Kidney epithelial cell (primary cell): ENCODE results near the gene DNASE2B. TPM values are rescaled to one million over a fixed set of nuclear protein-coding genes. Genes with fewer than 3 reads are reported as not detected.

ENCODE experiments used
- DNase-seq: peaks from one replicate; pipeline ENCODE4 v3.0.0-alpha.2; 2010; ENCODE audit warnings: low read depth
- H3K27me3 ChIP-seq: 2 replicates; pipeline ENCODE4 v1.6.0; 2011; ENCODE audit warnings: low read length; ENCODE audit not compliant: control insufficient read depth, insufficient read depth
- H3K36me3 ChIP-seq: 2 replicates; pipeline ENCODE4 v1.5.1; 2011; ENCODE audit warnings: low read length; ENCODE audit not compliant: control insufficient read depth, insufficient read depth
- H3K4me3 ChIP-seq: 2 replicates; pipeline ENCODE4 v1.5.1; 2011; ENCODE audit warnings: low read depth, mild to moderate bottlenecking, control low read depth, low read length
- total RNA-seq: library from RNA; depleted of rRNA; stranded (reverse); fragments of >200 nt; gene quantifications from 2 replicates; pipeline ENCODE4 v1.2.3, GENCODE V29; 2015
- TF ChIP-seq, protein P1 (sequence below): IDR thresholded peaks from 2 replicates; pipeline ENCODE4 v1.5.1; 2011; ENCODE audit warnings: mild to moderate bottlenecking, moderate library complexity, low read length, control low read depth, inconsistent platforms; ENCODE audit not compliant: insufficient read depth, poor library complexity, severe bottlenecking

DNASE2B gene
- total RNA-seq, 1 donor from 2014 or later, result not detected

DNA sequence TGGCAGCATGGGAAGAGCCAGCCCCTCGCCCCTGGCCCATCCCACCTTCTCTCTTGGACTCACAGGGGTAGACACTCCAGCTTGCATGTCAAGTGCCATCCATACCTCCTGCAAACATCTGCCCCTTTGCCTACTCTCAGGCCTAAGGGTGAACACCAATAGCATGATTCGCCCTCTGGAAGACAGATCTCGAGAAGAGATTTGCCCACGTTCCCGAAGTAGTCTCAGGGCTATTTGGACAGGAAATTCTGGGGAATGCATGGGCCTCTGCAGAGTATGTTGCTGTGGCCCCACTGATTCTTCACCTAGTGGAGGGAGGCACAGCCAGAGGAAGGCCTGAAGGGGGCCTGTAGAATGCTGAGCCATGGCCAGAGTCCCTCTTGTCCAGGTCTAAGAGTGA, 29.8 kb upstream of the DNASE2B start:
- Histone ChIP-seq H3K4me3 (no peak overlapping the region), H3K36me3 (no peaks in the 10 kb centered on the region), H3K27me3 (no peaks in the 10 kb centered on the region)
- TF ChIP-seq, protein P1, sequence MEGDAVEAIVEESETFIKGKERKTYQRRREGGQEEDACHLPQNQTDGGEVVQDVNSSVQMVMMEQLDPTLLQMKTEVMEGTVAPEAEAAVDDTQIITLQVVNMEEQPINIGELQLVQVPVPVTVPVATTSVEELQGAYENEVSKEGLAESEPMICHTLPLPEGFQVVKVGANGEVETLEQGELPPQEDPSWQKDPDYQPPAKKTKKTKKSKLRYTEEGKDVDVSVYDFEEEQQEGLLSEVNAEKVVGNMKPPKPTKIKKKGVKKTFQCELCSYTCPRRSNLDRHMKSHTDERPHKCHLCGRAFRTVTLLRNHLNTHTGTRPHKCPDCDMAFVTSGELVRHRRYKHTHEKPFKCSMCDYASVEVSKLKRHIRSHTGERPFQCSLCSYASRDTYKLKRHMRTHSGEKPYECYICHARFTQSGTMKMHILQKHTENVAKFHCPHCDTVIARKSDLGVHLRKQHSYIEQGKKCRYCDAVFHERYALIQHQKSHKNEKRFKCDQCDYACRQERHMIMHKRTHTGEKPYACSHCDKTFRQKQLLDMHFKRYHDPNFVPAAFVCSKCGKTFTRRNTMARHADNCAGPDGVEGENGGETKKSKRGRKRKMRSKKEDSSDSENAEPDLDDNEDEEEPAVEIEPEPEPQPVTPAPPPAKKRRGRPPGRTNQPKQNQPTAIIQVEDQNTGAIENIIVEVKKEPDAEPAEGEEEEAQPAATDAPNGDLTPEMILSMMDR, result no peak
- DNase-seq, result no peak

DNA sequence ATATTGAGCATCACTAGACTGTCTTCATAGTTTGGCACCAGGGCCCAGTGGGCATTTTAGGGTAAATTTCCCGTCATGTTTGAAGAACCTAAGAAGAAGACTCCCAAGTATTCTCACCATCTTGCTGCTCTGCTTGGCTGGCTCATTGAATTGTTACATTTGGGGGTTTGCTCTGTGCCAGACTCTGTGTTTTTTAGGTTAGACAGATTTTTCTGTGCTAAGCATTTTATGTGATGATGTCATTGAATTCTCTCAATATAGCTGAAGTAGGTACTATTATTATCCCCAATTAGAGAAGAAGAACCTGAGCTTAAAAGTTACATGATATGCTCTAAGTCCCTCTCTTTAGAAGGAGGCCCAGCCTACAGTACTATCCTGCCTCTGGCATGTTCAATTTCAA, 28.0 kb upstream of the DNASE2B start:
- TF ChIP-seq, protein P1, result no peak
- no peaks in the 10 kb centered on the region for H3K36me3 ChIP-seq

DNA sequence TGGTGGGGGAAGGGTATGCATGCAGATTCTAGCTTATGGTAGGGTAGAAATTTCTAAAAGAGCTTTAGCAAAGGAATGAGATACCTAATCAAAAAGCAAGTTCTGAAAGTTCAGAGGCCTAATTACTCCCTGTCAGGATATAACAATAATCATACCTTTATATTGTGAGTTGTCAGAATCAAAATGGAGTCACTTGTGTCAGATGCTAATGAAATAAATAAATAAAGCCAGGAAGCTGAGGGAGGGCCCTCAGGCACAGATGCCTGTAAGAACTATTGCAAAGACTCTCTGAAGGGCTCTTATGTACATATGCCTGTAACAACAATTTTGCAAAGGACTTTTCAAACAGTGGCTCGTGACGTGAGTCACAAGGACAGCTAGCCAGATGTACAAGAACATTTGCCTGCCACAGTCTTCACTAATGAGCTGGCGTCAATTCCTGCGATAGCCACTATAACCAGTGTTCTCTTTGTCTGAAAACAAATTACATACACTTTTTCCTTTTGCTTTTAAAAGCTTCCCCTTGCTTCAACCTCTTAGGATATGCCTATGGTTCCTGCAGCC, 27.4 kb upstream of the DNASE2B start:
- no peaks in the 10 kb centered on the region for H3K27me3 ChIP-seq
- H3K4me3 ChIP-seq, result no peak overlapping the region
- no peaks in the 10 kb centered on the region for H3K36me3 ChIP-seq
- TF ChIP-seq, protein P1, result no peak
- DNase-seq, result peak; percentile 35

More for the DNA sequence above, 28.0 kb upstream of the DNASE2B start:
- no peak overlapping the region for H3K4me3 ChIP-seq
- DNase-seq, result no peak
- H3K27me3 ChIP-seq, result no peaks in the 10 kb centered on the region

DNA sequence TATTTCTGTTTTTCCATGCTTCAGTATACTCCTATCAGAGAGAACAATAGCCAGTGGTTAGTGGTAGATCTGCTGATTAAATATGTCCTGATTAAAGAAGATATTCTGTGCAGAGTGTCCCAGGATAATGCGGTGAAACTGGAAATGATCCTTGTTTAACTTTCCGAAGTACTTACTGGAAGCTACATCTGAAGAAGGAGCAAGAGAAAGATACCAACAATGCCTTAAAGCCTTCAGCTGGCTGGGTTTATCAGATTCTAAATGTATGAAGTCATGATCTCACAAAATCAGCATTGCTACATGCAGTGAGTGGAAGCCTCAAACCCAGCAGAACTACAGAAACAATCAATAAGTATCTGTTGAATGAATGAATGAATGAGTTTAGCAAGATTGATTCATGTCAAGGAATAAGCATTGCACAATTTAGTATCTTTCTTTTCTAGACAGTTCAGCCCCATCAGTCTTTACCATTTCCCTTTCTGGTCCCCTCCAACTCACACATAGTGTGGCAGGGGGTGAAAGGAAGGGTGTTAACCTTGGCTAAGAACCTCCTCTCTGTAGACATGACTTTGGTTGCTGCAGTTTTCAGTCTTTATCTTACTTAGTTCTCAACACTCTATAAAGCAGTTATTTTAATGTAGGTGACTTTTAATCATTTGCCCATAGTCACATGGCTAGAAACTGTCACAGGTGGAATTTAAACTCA, 24.7 kb upstream of the DNASE2B start:
- Histone ChIP-seq H3K27me3 (no peaks in the 10 kb centered on the region), H3K36me3 (no peaks in the 10 kb centered on the region), H3K4me3 (no peak overlapping the region)
- no peak for DNase-seq
- TF ChIP-seq, protein P1, result no peak

DNA sequence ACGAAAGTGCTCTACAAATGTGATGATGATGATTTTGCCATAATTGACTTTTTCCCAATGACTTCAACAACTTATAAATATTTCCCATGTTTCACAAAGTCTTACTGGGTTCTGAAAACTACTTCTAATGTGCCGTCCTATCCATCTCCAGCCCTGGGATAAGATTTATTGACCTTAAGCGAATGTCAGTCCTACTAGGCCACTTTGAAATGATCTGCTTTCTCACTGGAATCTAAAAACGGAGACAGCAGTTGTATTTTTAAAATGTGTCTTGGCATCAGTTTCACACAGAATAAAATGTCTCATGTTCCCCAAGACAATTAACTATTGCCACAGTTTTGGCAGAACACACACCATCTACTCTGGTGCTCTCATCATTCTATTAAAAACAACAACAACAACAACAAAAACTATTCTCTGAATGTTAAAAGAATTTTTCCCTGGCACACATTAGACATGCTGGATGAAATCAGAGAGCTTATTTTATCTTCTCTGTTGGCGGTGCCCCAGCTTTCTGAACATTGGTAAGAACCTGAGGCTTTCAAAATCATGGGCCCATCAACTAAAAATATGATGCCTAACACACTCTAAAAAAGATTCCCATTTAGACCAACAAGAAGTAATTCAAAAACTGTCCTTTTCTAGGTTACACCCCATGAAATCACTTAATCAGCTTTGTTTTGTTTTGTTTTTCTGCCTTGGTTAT, 23.1 kb upstream of the DNASE2B start:
- TF ChIP-seq, protein P1, result no peak

More for the DNA sequence above, 23.1 kb upstream of the DNASE2B start:
- Histone ChIP-seq H3K4me3 (no peak overlapping the region), H3K36me3 (no peaks in the 10 kb centered on the region), H3K27me3 (no peaks in the 10 kb centered on the region)
- no peak for DNase-seq
